CD4-positive, alpha-beta T cell treated with Interferon alpha-2 for 1 hour (primary cell): ENCODE data around the gene SLC1A5.
"Not testable (repeated sequence)": the region's sequence is repeated elsewhere in the genome, so short reads cannot be mapped to it uniquely, and the experiment has no call there.

Experiments used
- DNase-seq, 2 donors: peaks; one replicate each; pipeline ENCODE4 v3.0.0-alpha.2; 2020 to 2022

SLC1A5 gene

DNA sequence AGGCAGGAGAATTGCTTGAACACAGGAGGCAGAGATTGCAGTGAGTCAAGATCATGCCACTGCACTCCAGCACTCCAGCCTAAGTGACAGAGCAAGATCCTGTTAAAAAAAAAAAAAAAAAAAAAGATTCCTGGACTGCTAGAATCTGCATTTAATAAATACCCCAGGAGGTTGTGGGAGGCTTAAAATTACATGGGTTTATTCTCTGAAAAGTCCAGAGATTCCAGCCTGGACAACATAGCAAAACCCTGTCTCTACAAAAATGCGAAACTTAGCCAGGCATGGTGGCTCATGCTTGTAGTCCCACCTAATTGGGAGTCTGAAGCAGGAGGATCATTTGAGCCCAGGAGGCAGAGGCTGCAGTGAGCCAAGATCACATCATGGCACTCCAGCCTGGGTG lies 9.5 kb upstream of the SLC1A5 start:
- no peak for DNase-seq

DNA sequence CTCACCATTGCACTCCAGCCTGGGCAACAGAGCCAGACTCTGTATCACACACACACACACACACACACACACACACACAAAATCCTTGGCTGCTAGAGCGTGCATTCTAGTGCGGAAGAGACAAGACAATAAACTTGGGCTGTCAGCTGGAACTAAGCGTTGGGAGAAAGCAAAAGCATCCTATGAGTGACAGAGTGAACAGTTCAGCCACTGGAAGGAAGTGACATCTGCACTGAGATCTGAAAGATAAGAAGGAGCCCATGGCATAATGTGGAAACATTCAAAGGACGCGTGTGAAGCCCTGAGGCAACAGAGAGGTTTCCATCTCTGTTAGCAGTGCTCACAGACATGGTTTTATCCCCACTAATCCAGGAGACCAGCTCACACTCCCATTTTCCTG lies 3.5 kb upstream of the SLC1A5 start:
- peak in 1 of 2 donors; percentile 78 for DNase-seq

GRCh38 chr19:46789371-46789770 lies 977 bp upstream of the SLC1A5 start:
- no peak for DNase-seq

GRCh38 chr19:46788968-46789338 lies 559 bp upstream of the SLC1A5 start:
- no peak for DNase-seq

GRCh38 chr19:46787331-46788261 lies 798 bp downstream of the SLC1A5 start:
- peak; percentile 18 to 41 for DNase-seq

DNA sequence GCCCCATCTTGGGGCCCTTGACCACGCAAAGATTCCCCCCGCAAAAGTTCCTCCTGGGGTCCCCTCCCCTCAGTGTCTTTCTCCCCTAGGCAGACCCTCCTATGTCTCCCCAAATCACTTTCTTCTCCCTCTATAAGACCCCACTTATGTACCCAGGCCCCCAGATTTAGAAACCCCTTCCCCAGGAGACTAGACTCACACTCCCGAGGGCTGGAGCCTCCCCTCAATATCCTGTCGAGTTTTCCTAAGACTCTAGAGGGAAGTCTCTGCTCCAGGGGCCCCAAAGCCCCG lies 1.4 kb downstream of the SLC1A5 start:
- no peak for DNase-seq

DNA sequence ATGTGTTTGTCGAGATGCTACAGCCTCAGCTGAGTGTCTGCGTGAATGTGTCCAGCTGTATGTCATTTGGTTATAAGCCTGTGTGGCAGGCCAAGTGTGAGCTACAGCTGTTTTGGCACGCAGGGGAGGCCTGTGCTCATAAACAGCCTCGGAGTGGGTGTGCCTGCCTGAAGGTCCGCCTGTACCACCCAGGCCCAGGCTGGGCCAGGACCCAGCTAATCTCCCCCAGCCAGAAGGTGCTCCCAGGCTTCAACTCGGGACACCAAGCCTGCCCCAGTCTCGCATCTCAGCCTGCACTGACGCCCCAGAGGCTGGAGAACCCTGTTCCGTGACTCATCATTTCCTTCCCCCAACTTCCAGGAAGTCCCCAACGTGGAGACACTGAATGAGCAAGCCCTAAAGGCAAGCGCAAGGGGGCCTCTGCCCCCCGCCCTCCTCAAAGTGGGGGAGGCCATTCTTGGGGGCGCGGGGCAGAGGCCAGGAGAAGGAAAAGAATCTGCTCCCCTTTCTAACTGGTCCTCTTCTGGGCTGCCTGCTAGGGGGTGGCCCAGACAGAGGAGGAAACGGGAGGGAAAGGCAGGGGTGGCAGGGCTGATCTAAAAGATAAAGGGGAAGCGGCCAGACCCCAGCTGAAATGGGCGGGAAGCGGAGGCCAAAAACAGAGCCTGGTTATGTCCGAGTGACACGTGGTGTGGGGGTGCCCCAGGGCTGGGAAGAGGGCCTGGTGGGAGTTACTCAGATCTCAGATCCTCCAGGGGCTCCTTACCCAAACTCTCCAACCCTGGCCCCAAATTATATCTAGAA lies 2.0 kb downstream of the SLC1A5 start:
- DNase-seq, result peak; percentile 83 to 88

- no peak for DNase-seq
Observed at GRCh38 chr19:46785980-46786235, 2.5 kb downstream of the SLC1A5 start.

GRCh38 chr19:46785054-46785979 lies 3.1 kb downstream of the SLC1A5 start:
- DNase-seq, result no peak

GRCh38 chr19:46784262-46785053 lies 3.9 kb downstream of the SLC1A5 start:
- DNase-seq, result peak; percentile 41 to 53

- no peak for DNase-seq
Observed at GRCh38 chr19:46783670-46784069, 4.7 kb downstream of the SLC1A5 start.

- no peak for DNase-seq
Observed at GRCh38 chr19:46782355-46783019, 5.9 kb downstream of the SLC1A5 start.

GRCh38 chr19:46777956-46778645 lies 10.3 kb downstream of the SLC1A5 start:
- DNase-seq, result not testable (repeated sequence)

GRCh38 chr19:46776927-46777911 lies 11.2 kb downstream of the SLC1A5 start:
- no peak for DNase-seq

DNA sequence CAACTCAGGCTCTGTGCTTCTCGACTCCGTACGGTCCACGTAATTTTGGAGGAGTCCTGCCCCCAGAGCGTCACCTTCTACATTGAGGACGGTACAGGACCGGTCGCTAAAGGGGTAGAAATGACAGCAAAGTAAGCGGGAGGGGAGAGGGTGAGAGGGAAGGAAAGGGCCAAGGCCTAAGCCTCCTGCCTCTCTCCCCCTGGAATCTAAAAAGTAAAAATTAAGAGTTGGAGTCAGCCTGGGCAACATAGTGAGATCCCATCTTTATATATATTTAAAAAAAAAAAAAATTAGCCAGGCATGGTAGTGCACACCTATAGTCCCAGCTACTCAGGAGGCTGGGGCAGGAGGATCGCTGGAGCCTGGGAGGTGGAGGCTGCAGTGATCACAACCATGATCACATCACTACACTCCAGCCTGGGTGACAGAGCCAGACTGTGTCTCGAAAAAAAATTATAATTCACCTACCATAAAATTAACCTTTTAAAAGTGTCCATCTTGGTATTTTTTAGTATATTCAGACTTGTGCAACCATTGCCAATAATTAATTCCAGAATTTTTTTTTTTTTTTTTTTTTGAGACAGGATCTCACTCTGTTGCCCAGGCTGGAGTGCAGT lies 12.6 kb downstream of the SLC1A5 start:
- DNase-seq, result no peak

DNA sequence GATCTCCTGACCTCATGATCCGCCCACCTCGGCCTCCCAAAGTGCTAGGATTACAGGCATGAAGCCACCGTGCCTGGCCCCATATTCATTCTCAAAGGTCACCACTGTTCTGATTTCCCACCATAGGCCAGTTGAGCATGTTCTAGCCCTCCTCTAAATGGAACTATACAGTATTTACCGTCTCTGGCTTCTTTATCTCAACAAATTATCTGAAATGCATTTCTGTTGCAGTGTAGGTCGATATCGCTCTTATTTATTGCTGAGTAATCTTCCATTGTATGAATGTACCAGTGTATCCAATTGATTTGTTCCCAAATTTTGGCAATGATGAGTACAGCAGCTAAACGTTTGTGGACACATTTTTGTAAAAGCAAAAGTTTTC lies 15.4 kb downstream of the SLC1A5 start:
- no peak for DNase-seq

DNA sequence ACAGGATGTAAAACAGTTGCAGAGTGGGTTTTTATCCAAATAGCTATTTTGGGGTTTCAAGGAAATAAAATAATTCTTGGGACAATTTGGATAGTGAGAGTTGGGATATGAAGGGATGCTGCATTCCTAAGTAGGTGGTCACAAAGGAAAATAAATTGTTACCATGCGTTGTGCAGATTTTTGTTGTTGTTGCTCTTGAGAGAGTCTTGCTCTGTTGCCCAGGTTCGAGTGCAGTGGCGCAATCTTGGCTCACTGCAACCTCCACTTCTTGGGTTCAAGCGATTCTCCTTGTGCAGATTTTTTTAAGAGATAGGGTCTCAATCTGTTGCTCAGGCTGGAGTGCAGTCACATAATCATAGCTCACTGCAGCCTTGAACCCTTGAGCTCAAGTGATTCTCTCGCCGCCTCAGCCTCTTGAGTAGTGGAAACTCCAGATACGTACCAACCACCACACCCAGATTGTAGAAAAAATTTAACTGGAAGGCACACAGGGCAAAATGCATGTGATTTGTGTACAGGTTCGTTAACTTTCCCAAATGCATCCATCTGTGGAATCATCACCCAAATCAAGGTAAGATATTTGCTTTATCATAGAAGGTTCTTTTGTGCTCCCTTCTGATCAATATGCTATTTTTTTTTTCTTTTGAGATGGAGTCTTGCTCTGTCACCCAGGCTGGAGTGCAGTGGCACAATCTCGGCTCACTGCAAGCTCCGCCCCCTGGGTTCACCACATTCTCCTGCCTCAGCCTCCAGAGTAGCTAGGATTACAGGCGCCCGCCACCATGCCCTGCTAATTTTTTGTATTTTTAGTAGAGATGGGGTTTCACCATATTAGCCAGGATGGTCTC lies 16.0 kb downstream of the SLC1A5 start:
- no peak for DNase-seq

GRCh38 chr19:46768746-46769145 lies 19.6 kb downstream of the SLC1A5 start:
- DNase-seq, result not testable (repeated sequence)
